SK-MEL-5 (cell line): Measurements from ENCODE around the gene ZMYND19. TPM values are rescaled to one million over a fixed set of nuclear protein-coding genes. Genes with fewer than 3 reads are reported as not detected.
"Not testable (repeated sequence)": the region's sequence is repeated elsewhere in the genome, so short reads cannot be mapped to it uniquely, and the experiment has no call there.

Source experiments
- DNase-seq: peaks from one replicate; pipeline ENCODE4 v3.0.0-alpha.2; 2016; ENCODE audit warnings: low read depth, low spot score
- in situ Hi-C: cut with HindIII; loops from 2 replicates; pipeline ENCODE4 v1.10.0; 2016; ENCODE audit warnings: low sequenced_read_pairs, high pct_unique_total_duplicates, low pct_unique_long_range_greater_than_20kb
- total RNA-seq: library from RNA; depleted of rRNA; stranded (reverse); fragments of >200 nt; shearing (Covaris generic); gene quantifications from 2 replicates; pipeline ENCODE4 v1.2.3, GENCODE V29; 2014

ZMYND19 gene
- total RNA-seq, 1 experiment from 2014 or later, result 31.6 TPM

GRCh38 chr9:137575716-137576411 lies 14.4 kb downstream of the ZMYND19 start:
- in situ Hi-C loops, result no loop called here
- peak; percentile 31 for DNase-seq

GRCh38 chr9:137575364-137575715 lies 15.0 kb downstream of the ZMYND19 start:
- no peak for DNase-seq
- in situ Hi-C loops, result no loop called here

GRCh38 chr9:137574192-137574591 lies 16.1 kb downstream of the ZMYND19 start:
- no peak for DNase-seq
- in situ Hi-C loops, result no loop called here

DNA sequence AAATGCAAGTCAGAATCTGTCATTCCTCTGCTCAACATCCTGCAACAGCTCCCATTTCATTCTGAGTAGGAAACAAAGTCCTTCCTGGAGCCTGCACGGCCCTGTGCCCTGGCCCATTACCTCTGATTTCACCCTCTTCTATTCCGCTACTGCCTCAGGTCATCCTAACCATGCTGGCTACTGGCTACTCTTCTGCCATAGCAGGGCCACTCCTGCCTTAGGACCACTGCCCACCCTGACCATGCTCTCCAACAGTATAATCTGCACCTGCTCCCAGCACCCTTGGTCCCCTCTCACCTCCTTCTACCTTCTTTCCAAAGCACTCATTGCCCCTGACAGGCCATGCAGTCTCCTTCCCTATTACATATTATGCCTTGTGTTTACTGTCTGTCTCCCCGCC lies 19.7 kb downstream of the ZMYND19 start:
- DNase-seq, result no peak
- in situ Hi-C loops, result no loop called here

- in situ Hi-C loops, result no loop called here
- DNase-seq, result no peak
Observed at GRCh38 chr9:137569609-137570203, 20.6 kb downstream of the ZMYND19 start.

DNA sequence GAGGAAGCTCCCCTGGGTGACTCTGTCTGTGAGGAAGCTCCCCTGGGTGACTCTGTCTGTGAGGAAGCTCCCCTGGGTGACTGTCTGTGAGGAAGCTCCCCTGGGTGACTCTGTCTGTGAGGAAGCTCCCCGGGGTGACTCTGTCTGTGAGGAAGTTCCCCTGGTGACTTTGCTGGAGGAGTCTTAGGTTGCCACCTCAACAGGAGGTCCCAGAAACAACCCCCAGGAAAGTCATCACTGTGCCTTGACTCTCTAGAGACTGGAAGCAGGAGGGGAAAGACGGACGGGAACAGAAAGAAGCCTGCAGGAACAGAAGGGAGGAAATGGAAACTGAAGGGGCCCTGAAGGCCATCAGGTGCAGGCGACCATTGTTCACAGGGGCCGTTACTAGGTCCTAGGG lies 21.9 kb downstream of the ZMYND19 start:
- in situ Hi-C loops, DNase-seq: not testable (repeated sequence)

GRCh38 chr9:137564817-137565411 lies 25.4 kb downstream of the ZMYND19 start:
- DNase-seq, result no peak
- in situ Hi-C loops, result no loop called here

DNA sequence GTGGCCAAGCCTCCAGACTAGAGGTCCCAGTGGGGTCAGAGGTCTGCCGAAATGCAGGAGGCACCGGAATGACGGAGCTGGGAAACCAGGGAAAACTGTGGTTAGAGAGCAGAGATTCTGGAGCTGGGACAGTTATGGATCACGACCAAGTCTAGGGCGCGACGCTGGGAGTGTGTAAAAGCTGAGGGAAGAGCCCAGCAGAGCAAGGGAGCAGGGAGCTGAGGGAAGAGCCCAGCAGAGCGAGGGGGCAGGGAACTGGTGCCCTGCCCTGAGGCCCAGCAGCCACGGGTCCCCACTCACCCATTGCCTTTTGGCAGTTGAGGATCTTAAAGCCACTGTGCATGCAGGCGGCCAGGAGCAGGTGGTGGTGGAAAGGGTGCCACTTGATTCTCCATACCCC lies 26.2 kb downstream of the ZMYND19 start:
- DNase-seq, result no peak
- in situ Hi-C loops, result no loop called here

DNA sequence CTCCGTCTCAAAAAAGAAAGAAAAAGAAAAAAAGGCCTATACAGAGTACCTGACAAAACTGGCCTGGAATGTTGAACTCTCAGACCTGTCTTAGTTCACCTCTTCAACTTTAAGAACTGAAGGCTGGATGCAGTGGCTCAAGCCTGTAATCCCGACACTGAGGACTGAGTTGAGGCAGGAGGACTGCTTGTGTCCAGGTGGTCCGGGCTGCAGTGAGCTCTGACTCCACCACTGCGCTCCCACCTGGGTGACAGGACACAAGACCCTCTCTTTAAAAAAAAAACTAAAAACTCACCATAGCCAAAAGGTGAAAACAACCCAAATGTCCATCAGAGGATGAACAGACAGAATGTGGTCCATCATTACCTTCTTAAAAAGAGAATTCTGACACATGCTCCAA lies 32.2 kb downstream of the ZMYND19 start:
- in situ Hi-C loops, result no loop called here
- no peak for DNase-seq

- in situ Hi-C loops, result no loop called here
Observed at GRCh38 chr9:137556069-137556838, 34.1 kb downstream of the ZMYND19 start.

DNA sequence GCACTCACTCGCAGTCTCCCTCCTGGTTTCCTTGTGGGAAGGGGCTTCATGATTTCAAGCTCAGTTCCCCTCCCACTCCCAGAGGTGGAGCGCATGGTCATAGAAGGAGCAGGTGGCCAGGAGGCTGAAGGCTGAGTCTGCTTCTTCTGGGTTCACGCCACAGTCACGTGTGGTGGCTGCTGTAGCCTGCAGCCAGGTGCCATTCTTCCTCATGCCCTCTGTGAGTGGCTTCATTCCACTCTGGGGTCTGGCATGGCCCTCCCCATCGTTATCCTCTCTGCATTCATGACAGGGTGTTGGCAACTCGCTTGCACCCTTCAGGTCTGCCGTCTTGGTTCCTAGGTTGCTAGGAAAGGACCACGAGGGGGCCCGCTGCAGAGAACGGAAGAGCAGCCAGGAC lies 35.1 kb downstream of the ZMYND19 start:
- in situ Hi-C loops, result no loop called here
- no peak for DNase-seq

More at GRCh38 chr9:137556069-137556838, 34.1 kb downstream of the ZMYND19 start:
- DNase-seq, result no peak

DNA sequence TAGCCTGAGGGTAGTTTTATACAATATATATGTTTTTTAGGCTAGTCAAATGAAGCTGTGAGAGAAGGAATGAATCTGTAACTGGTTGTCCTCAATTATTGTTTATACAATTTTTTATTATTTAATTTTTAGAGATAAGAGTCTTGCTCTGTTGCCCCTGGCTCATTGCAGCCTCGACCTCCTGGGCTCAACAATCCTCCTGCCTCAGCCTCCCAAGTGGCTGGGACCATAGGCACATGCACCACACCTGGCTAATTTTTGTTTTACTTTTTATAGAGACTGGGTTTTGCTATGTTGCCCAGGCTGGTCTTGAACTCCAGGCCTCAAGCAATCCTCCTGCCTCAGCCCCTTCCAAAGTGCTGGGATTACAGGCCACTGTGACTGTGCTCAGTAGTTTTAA lies 36.0 kb downstream of the ZMYND19 start:
- DNase-seq, result no peak
- in situ Hi-C loops, result no loop called here

- in situ Hi-C loops, result not testable (repeated sequence)
Observed at GRCh38 chr9:137553654-137554053, 36.7 kb downstream of the ZMYND19 start.

DNA sequence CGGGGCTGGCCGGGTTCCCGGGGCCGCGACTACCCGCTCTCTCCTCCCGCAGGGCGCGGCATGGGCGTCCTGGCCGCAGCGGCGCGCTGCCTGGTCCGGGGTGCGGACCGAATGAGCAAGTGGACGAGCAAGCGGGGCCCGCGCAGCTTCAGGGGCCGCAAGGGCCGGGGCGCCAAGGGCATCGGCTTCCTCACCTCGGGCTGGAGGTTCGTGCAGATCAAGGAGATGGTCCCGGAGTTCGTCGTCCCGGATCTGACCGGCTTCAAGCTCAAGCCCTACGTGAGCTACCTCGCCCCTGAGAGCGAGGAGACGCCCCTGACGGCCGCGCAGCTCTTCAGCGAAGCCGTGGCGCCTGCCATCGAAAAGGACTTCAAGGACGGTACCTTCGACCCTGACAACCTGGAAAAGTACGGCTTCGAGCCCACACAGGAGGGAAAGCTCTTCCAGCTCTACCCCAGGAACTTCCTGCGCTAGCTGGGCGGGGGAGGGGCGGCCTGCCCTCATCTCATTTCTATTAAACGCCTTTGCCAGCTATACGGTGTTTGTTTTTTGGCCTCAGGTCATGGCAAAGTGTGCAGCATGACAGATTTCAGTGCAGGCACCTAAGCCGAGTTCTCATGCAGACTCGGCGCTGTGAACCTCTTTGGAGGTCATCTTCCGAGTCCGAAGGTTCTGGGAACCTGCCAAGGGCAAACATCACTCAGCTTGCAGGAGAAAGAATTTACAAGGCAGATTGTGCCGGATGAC lies 38.1 kb downstream of the ZMYND19 start:
- in situ Hi-C loops, result no loop called here

More at GRCh38 chr9:137553654-137554053, 36.7 kb downstream of the ZMYND19 start:
- not testable (repeated sequence) for DNase-seq

GRCh38 chr9:137551264-137552021 lies 38.9 kb downstream of the ZMYND19 start, which contains the start of gene MRPL41:
TSS of gene MRPL41 (plus strand) at chr9:137551879. CDS start at chr9:137552082, 203 bp downstream.
- in situ Hi-C loops, result no loop called here
- DNase-seq, result peak; percentile 83

More for the DNA sequence above, 38.1 kb downstream of the ZMYND19 start:
- DNase-seq, result peak; percentile 19

DNA sequence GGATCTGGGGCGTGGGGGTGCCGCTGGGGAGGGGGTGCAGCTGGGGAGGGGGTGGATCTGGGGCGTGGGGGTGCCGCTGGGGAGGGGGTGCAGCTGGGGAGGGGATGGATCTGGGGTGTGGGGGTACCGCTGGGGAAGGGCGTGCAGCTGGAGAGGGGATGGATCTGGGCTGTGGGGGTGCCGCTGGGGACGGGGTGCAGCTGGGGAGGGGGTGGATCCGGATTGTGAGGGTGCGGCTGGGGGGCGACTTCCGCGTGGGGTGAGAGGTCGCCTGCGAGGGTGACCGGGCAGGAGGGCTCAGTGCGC lies 39.4 kb downstream of the ZMYND19 start:
- DNase-seq, in situ Hi-C loops: not testable (repeated sequence)

DNA sequence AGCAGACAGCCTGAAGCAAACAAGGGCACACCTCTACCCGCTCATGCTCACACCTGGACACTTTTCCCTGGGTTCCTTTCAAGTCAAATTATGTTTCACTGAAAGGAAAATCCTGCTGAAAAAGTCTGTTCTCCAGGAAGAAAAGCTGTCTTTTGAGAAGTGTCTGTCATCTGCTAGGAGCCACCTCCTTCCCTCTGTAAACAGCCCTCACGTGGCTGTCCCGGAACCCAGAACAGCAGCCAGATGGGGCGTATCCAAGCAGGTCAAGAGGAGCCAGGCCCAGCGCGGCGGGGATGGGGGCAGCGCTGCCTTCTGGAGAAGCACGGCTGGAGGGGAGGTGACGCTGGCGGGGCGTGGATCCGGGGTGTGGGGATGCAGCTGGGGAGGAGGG lies 40.1 kb downstream of the ZMYND19 start, which contains the start of gene PNPLA7:
Gene PNPLA7 (minus strand): TSS at position 172 of the 391 bp plus-strand sequence. CDS start 205 bp downstream, outside the sequence.
- in situ Hi-C loops, result no loop called here
- DNase-seq, result peak; percentile 71
